HL-60/S4 treated with retinoic acid at 250 ng/mL for 4 days and 3 days (cell line): ENCODE measurements around the gene GEMIN2.
"Not testable (repeated sequence)": the region's sequence is repeated elsewhere in the genome, so short reads cannot be mapped to it uniquely, and the experiment has no call there.

ENCODE experiments used
- in situ Hi-C: fragments of 300-500 bp; cut with MboI; formaldehyde crosslinking; loops from 2 replicates; pipeline ENCODE4 v1.7.0; 2022; ENCODE audit warnings: low sequenced_read_pairs

Gene GEMIN2

GRCh38 chr14:39176263-39177167 is 62.4 kb downstream of the GEMIN2 start:
- in situ Hi-C loops: no loop called here

GRCh38 chr14:39177168-39177545 is 63.0 kb downstream of the GEMIN2 start:
- in situ Hi-C loops: no loop called here

GRCh38 chr14:39179042-39179441 is 64.9 kb downstream of the GEMIN2 start:
- in situ Hi-C loops: no loop called here

- in situ Hi-C loops: no loop called here
Observed at GRCh38 chr14:39180553-39180952, 66.4 kb downstream of the GEMIN2 start.

GRCh38 chr14:39181026-39181692 is 67.0 kb downstream of the GEMIN2 start:
- in situ Hi-C loops: no loop called here

GRCh38 chr14:39181693-39182047 is 67.5 kb downstream of the GEMIN2 start:
- in situ Hi-C loops: no loop called here

GRCh38 chr14:39182770-39183684 is 68.9 kb downstream of the GEMIN2 start:
- in situ Hi-C loops: no loop called here

- in situ Hi-C loops: not testable (repeated sequence)
Observed at GRCh38 chr14:39183685-39184003, 69.5 kb downstream of the GEMIN2 start.

- in situ Hi-C loops: no loop called here
Observed at GRCh38 chr14:39184628-39185255, 70.6 kb downstream of the GEMIN2 start.

- in situ Hi-C loops: no loop called here
Observed at GRCh38 chr14:39185256-39186049, 71.3 kb downstream of the GEMIN2 start.
